NOMO-1 (cell line): Measurements from ENCODE around the gene ACCSL.

Experiments used
- DNase-seq, 2 experiments: peaks; one replicate each; lab custom pipeline; 2025; ENCODE audit not compliant: unreplicated experiment in 2 of 2; lab: John Stamatoyannopoulos, UW

The ACCSL gene

GRCh38 chr11:44094260-44094868 lies 46.6 kb downstream of the ACCSL start:
- DNase-seq: peak in 1 of 2 experiments; percentile 67

- peak; percentile 65 to 69 for DNase-seq
These were observed 48.0 kb downstream of the ACCSL start, which contains the start of gene EXT2 for GRCh38 chr11:44095506-44096359. Gene EXT2 (plus strand): TSS chr11:44095678. CDS start chr11:44107713, 12,035 bp downstream.

- no peak for DNase-seq
These were observed 48.8 kb downstream of the ACCSL start for GRCh38 chr11:44096360-44097185.

GRCh38 chr11:44097821-44098220 lies 50.0 kb downstream of the ACCSL start:
- no peak for DNase-seq

- no peak for DNase-seq
These were observed 53.3 kb downstream of the ACCSL start for GRCh38 chr11:44101098-44101497.

GRCh38 chr11:44104481-44105294 lies 56.9 kb downstream of the ACCSL start:
- DNase-seq: peak; percentile 42 to 62

GRCh38 chr11:44108260-44108659 lies 60.5 kb downstream of the ACCSL start:
- no peak for DNase-seq
